ENCODE results near the gene LMNB1. TPM values are rescaled to one million over a fixed set of nuclear protein-coding genes. Genes with fewer than 3 reads are reported as not detected.

Gene LMNB1
- total RNA-seq, 1 donor from 2014 or later, result 69.8 TPM

GRCh38 chr5:126753227-126753626, 23.7 kb upstream of the LMNB1 start:
- no peak overlapping the region for H3K4me3 Mint-ChIP-seq (ENCODE audit: unreplicated experiment)
- H3K9me3 Mint-ChIP-seq (ENCODE audit: unreplicated experiment), result no peaks in the 10 kb centered on the region
- H3K27ac Mint-ChIP-seq (ENCODE audit: unreplicated experiment), result no peak overlapping the region
- no peaks in the 10 kb centered on the region for H3K27me3 Mint-ChIP-seq (ENCODE audit: unreplicated experiment)
- no peak for DNase-seq (ENCODE audit: low spot score)
- peaks cover under 1% of the 10 kb centered on the region for H3K4me1 Mint-ChIP-seq (ENCODE audit: unreplicated experiment)
- no peak for TF ChIP-seq CTCF (IDR thresholded peaks at IDR 0.05; ENCODE audit: unreplicated experiment)
- no peaks in the 10 kb centered on the region for H3K36me3 Mint-ChIP-seq (ENCODE audit: low read depth, unreplicated experiment)

DNA sequence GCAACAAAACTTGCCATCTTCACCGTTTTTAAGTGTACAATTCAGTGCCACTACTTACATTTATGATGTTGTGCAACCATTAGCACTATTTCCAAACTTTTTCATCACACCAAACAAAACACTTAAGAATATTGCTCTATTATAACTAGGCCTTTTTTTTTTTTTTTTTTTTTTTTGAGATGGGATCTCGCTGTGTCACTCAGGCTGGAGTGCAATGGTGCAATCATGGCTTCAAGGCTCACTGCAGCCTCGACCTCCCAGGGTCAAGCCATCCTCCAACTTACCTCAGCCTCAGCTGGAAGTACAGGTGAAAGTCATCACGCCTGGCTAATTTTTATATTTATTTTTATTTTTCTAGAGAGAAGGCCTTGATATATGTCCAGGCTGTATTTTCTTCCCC, 22.3 kb upstream of the LMNB1 start:
- Mint-ChIP-seq H3K27ac (ENCODE audit: unreplicated experiment) (no peak overlapping the region), H3K9me3 (ENCODE audit: unreplicated experiment) (no peaks in the 10 kb centered on the region), H3K27me3 (ENCODE audit: unreplicated experiment) (no peaks in the 10 kb centered on the region), H3K4me3 (ENCODE audit: unreplicated experiment) (no peak overlapping the region), H3K4me1 (ENCODE audit: unreplicated experiment) (no peaks in the 10 kb centered on the region), H3K36me3 (ENCODE audit: low read depth, unreplicated experiment) (no peaks in the 10 kb centered on the region)
- no peak for TF ChIP-seq CTCF (IDR thresholded peaks at IDR 0.05; ENCODE audit: unreplicated experiment)
- DNase-seq (ENCODE audit: low spot score), result no peak

GRCh38 chr5:126755593-126755992, 21.3 kb upstream of the LMNB1 start:
- Mint-ChIP-seq H3K9me3 (ENCODE audit: unreplicated experiment) (no peaks in the 10 kb centered on the region), H3K4me1 (ENCODE audit: unreplicated experiment) (no peaks in the 10 kb centered on the region), H3K36me3 (ENCODE audit: low read depth, unreplicated experiment) (no peaks in the 10 kb centered on the region), H3K27ac (ENCODE audit: unreplicated experiment) (no peak overlapping the region), H3K27me3 (ENCODE audit: unreplicated experiment) (no peaks in the 10 kb centered on the region), H3K4me3 (ENCODE audit: unreplicated experiment) (no peak overlapping the region)
- TF ChIP-seq CTCF (IDR thresholded peaks at IDR 0.05; ENCODE audit: unreplicated experiment), result no peak
- DNase-seq (ENCODE audit: low spot score), result no peak

GRCh38 chr5:126757713-126758357, 19.1 kb upstream of the LMNB1 start:
- TF ChIP-seq CTCF (IDR thresholded peaks at IDR 0.05; ENCODE audit: unreplicated experiment), result no peak
- no peaks in the 10 kb centered on the region for H3K36me3 Mint-ChIP-seq (ENCODE audit: low read depth, unreplicated experiment)
- DNase-seq (ENCODE audit: low spot score), result no peak
- no peaks in the 10 kb centered on the region for H3K4me1 Mint-ChIP-seq (ENCODE audit: unreplicated experiment)
- no peak overlapping the region for H3K27ac Mint-ChIP-seq (ENCODE audit: unreplicated experiment)
- H3K9me3 Mint-ChIP-seq (ENCODE audit: unreplicated experiment), result no peaks in the 10 kb centered on the region
- H3K4me3 Mint-ChIP-seq (ENCODE audit: unreplicated experiment), result no peak overlapping the region
- H3K27me3 Mint-ChIP-seq (ENCODE audit: unreplicated experiment), result no peaks in the 10 kb centered on the region

- H3K27ac Mint-ChIP-seq (ENCODE audit: unreplicated experiment), result no peak overlapping the region
- H3K27me3 Mint-ChIP-seq (ENCODE audit: unreplicated experiment), result peaks cover 2% of the 10 kb centered on the region
- no peaks in the 10 kb centered on the region for H3K4me1 Mint-ChIP-seq (ENCODE audit: unreplicated experiment)
- DNase-seq (ENCODE audit: low spot score), result no peak
- H3K9me3 Mint-ChIP-seq (ENCODE audit: unreplicated experiment), result no peaks in the 10 kb centered on the region
- TF ChIP-seq CTCF (IDR thresholded peaks at IDR 0.05; ENCODE audit: unreplicated experiment), result no peak
- H3K4me3 Mint-ChIP-seq (ENCODE audit: unreplicated experiment), result no peak overlapping the region
- no peaks in the 10 kb centered on the region for H3K36me3 Mint-ChIP-seq (ENCODE audit: low read depth, unreplicated experiment)
Measured at GRCh38 chr5:126763371-126763770, 13.6 kb upstream of the LMNB1 start.

Data from endothelial cell (in vitro differentiated cells).